Loucy (cell line): ENCODE data around the gene CLDN8.

ENCODE experiments used
- H2AFZ ChIP-seq: fragments of 200-600 bp; sonication (generic); 2 replicates; pipeline ENCODE4 v1.6.0; 2016; ENCODE audit warnings: antibody characterized with exemption, mild to moderate bottlenecking, low read length, moderate library complexity
- H3F3A ChIP-seq: fragments of 200-600 bp; 2 replicates; pipeline ENCODE4 v1.6.0; 2016; ENCODE audit warnings: antibody characterized with exemption, low read depth, mild to moderate bottlenecking
- H3K27me3 ChIP-seq: fragments of 200-600 bp; sonication (generic); 2 replicates; pipeline ENCODE4 v1.6.1; 2014; ENCODE audit warnings: low read length, mild to moderate bottlenecking; ENCODE audit not compliant: insufficient read depth, poor library complexity, severe bottlenecking
- H3K36me3 ChIP-seq: fragments of 200-600 bp; sonication (generic); 2 replicates; pipeline ENCODE4 v1.6.1; 2016; ENCODE audit warnings: low read length; ENCODE audit not compliant: insufficient read depth
- H3K4me1 ChIP-seq: fragments of 200-600 bp; sonication (generic); 2 replicates; pipeline ENCODE4 v1.5.1; 2014; ENCODE audit warnings: low read length, mild to moderate bottlenecking; ENCODE audit not compliant: insufficient read depth, poor library complexity, severe bottlenecking
- H3K4me2 ChIP-seq: fragments of 200-600 bp; sonication (generic); 2 replicates; pipeline ENCODE4 v1.6.0; 2014; ENCODE audit warnings: antibody characterized with exemption, low read length, low read depth, mild to moderate bottlenecking; ENCODE audit not compliant: poor library complexity, severe bottlenecking
- H3K4me3 ChIP-seq: fragments of 200-600 bp; sonication (generic); 2 replicates; pipeline ENCODE4 v1.5.1; 2014; ENCODE audit warnings: low read length, mild to moderate bottlenecking, mixed read lengths; ENCODE audit not compliant: poor library complexity, severe bottlenecking
- H3K79me2 ChIP-seq: fragments of 200-600 bp; sonication (generic); 2 replicates; pipeline ENCODE4 v1.6.1; 2014; ENCODE audit warnings: low read length; ENCODE audit not compliant: insufficient read depth
- H3K9ac ChIP-seq: fragments of 200-600 bp; sonication (generic); 2 replicates; pipeline ENCODE4 v1.6.0; 2014; ENCODE audit warnings: mild to moderate bottlenecking, low read depth, low read length, moderate library complexity; ENCODE audit not compliant: poor library complexity, severe bottlenecking
- H3K9me2 ChIP-seq: fragments of 200-600 bp; sonication (generic); replicated peaks from 2 replicates; pipeline ENCODE4 v1.6.1; 2016; ENCODE audit warnings: low read depth, low read length, mixed read lengths
- H3K9me3 ChIP-seq: fragments of 200-600 bp; sonication (generic); 2 replicates; pipeline ENCODE4 v1.6.1; 2014; ENCODE audit warnings: mild to moderate bottlenecking, antibody characterized with exemption, low read length, low read depth; ENCODE audit not compliant: insufficient read depth
- H4K20me1 ChIP-seq: fragments of 200-600 bp; sonication (generic); 2 replicates; pipeline ENCODE4 v1.6.0; 2014; ENCODE audit warnings: antibody characterized with exemption, low read length, mild to moderate bottlenecking; ENCODE audit not compliant: insufficient read depth, poor library complexity, severe bottlenecking
- EZH2phosphoT487 ChIP-seq: fragments of 200-600 bp; IDR thresholded peaks from 2 replicates; pipeline ENCODE4 v1.6.1; 2018; ENCODE audit warnings: antibody characterized with exemption, mild to moderate bottlenecking, moderate library complexity, borderline replicate concordance
- TF ChIP-seq, protein P1 (sequence below): fragments of 200-600 bp; sonication (generic); conservative IDR thresholded peaks from 2 replicates; pipeline ENCODE4 v1.5.1; 2014; ENCODE audit warnings: mild to moderate bottlenecking, antibody characterized with exemption, low read length

The CLDN8 gene

DNA sequence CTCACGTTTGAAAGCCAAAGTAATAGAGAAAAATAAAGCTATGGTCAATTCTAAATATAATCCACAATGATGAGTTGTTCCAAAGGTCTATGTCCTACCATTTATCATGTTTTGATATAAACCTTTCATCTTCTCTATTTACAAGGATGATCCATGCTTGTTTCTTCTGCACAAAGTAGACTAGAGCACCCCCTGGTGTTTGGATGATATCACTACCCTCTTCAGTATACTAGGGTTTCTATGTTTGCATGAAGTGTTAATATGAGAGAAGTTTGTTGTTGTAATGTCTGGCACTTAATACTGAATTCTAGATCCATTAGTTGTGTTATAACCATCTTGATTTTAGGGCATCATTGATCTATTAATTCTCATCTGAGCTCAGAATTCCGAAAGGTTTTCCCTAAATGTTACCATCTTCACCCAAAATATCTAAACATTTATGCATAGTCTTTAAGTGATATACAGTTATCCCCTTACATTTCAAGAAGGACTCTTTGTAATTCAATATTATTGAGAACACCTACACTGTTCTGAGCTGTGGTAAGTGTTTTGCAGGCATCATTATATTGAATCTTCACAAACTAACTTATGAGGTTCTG lies 21.1 kb downstream of the CLDN8 start:
- no peak overlapping the region for H2AFZ ChIP-seq
- no peaks in the 10 kb centered on the region for H3K27me3 ChIP-seq
- no peaks in the 10 kb centered on the region for H3K79me2 ChIP-seq
- H4K20me1 ChIP-seq = no peaks in the 10 kb centered on the region
- no peaks in the 10 kb centered on the region for H3K9me2 ChIP-seq
- no peak overlapping the region for H3K9ac ChIP-seq
- no peaks in the 10 kb centered on the region for H3F3A ChIP-seq
- H3K4me3 ChIP-seq = no peak overlapping the region
- no peaks in the 10 kb centered on the region for H3K4me1 ChIP-seq
- H3K4me2 ChIP-seq = no peak overlapping the region
- no peaks in the 10 kb centered on the region for H3K9me3 ChIP-seq
- TF ChIP-seq, protein P1, sequence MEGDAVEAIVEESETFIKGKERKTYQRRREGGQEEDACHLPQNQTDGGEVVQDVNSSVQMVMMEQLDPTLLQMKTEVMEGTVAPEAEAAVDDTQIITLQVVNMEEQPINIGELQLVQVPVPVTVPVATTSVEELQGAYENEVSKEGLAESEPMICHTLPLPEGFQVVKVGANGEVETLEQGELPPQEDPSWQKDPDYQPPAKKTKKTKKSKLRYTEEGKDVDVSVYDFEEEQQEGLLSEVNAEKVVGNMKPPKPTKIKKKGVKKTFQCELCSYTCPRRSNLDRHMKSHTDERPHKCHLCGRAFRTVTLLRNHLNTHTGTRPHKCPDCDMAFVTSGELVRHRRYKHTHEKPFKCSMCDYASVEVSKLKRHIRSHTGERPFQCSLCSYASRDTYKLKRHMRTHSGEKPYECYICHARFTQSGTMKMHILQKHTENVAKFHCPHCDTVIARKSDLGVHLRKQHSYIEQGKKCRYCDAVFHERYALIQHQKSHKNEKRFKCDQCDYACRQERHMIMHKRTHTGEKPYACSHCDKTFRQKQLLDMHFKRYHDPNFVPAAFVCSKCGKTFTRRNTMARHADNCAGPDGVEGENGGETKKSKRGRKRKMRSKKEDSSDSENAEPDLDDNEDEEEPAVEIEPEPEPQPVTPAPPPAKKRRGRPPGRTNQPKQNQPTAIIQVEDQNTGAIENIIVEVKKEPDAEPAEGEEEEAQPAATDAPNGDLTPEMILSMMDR = peak; percentile 75
- no peak for TF ChIP-seq EZH2phosphoT487
- H3K36me3 ChIP-seq = no peaks in the 10 kb centered on the region

DNA sequence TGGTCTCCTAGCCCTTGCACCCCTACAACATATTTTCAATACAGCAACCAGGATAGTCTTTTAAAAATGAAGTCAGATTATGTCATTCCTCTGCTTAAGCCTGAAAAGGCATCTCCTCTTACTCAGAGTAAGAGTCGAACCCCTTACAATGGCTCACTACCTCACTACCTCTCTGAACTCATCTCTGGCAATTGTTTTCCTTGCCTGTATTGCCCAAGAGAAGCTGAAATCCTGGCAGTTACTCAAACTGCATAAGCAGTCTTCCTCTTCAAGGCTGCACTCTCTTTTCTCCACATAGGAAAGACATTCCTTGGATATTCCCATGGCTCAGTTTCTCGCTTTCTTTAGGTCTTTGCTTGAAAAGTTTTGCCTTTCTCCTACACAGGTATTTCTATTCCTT lies 22.7 kb downstream of the CLDN8 start:
- no peaks in the 10 kb centered on the region for H3K9me2 ChIP-seq
- H3K9me3 ChIP-seq = no peaks in the 10 kb centered on the region
- H3K4me3 ChIP-seq = no peak overlapping the region
- no peak overlapping the region for H3K9ac ChIP-seq
- no peak for TF ChIP-seq EZH2phosphoT487
- TF ChIP-seq, protein P1 = no peak
- no peaks in the 10 kb centered on the region for H3F3A ChIP-seq
- H3K79me2 ChIP-seq = no peaks in the 10 kb centered on the region
- H2AFZ ChIP-seq = no peak overlapping the region
- H3K4me1 ChIP-seq = no peaks in the 10 kb centered on the region
- no peaks in the 10 kb centered on the region for H4K20me1 ChIP-seq
- no peaks in the 10 kb centered on the region for H3K27me3 ChIP-seq
- no peaks in the 10 kb centered on the region for H3K36me3 ChIP-seq
- H3K4me2 ChIP-seq = no peak overlapping the region

DNA sequence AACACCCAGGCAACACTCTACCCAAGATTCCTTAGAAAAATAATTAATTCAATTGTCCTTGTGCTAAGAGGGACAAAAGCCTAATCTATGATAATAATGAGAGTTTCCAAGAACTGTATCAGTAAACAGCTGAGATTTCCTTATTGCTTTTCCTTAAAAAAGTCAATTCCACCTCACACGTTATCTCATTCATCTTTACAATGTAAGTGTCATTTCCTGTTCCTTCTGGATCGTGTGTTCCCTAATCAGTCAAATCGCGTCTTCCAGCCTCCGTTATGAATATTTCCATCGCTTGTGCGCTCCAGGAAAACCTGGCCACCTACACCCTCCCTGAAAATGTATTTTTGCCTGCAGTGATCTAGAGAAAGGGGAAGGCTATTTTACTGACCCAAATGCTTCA lies 25.3 kb downstream of the CLDN8 start:
- Histone ChIP-seq H3F3A (no peaks in the 10 kb centered on the region), H2AFZ (no peak overlapping the region), H3K27me3 (no peaks in the 10 kb centered on the region), H3K4me3 (no peak overlapping the region), H3K79me2 (no peaks in the 10 kb centered on the region), H4K20me1 (no peaks in the 10 kb centered on the region), H3K9me2 (no peaks in the 10 kb centered on the region), H3K36me3 (no peaks in the 10 kb centered on the region), H3K9ac (no peak overlapping the region), H3K4me1 (no peaks in the 10 kb centered on the region), H3K4me2 (no peak overlapping the region), H3K9me3 (no peaks in the 10 kb centered on the region)
- no peak for TF ChIP-seq EZH2phosphoT487
- TF ChIP-seq, protein P1 = no peak
